DND-41 (cell line): ENCODE measurements around the gene SAXO1.

ENCODE experiments used
- CTCF ChIP-seq: IDR thresholded peaks from 2 replicates; pipeline ENCODE4 v1.5.1; 2012; ENCODE audit warnings: borderline replicate concordance, low read length, moderate library complexity, mild to moderate bottlenecking; ENCODE audit not compliant: poor library complexity, severe bottlenecking; ENCODE audit errors: extremely low read depth
- EZH2 ChIP-seq: IDR thresholded peaks from 3 replicates; pipeline ENCODE4 v1.6.1; 2012; ENCODE audit warnings: borderline replicate concordance, low read depth, mild to moderate bottlenecking, moderate library complexity, low read length, inconsistent platforms; ENCODE audit not compliant: severe bottlenecking

GRCh38 chr9:18997151-18997550 lies 35.9 kb downstream of the SAXO1 start:
- TF ChIP-seq CTCF (no peak), EZH2 (no peak)
